ENCODE results near the gene RFX4.
"Not testable (repeated sequence)": the region's sequence is repeated elsewhere in the genome, so short reads cannot be mapped to it uniquely, and the experiment has no call there.

RFX4 gene

DNA sequence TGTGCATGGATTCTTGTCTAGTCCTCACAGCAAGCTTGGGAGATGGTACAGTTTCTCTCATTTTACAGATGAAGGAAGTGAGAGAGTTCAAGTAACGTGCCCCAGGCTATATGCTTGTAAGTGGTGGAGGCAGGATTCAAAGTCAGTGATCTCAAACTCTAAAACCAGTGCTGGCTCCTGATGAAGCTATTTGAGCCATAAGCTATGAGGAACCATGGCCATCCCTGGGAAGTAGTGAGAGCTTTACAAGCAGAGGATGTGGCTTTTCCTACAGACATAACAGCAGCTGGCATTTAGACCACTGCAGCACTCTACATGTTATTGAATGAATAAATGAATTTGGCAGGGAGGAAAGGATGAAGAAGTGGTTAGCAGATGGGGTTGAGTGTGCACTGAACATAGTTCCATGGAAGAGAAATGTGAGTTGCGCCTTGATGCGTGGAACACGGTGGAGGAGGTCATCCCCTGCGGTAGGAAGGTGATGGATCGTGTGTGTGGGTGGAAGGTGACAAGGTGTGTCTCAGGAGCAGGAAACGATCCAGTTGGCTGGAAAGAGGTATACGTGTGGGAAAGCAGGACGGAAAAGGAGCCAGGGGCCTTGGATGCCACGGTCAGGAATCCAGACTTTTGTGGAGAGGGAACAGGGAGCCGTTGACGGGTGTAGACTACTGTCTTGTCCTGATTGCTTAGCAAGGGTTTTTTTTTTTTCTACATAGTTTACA is 65.2 kb downstream of the RFX4 start:
- no peak for DNase-seq

- DNase-seq, result no peak
Measured at GRCh38 chr12:106648736-106649135, 65.9 kb downstream of the RFX4 start.

- no peak for DNase-seq
Measured at GRCh38 chr12:106651552-106651951, 68.7 kb downstream of the RFX4 start.

- no peak for DNase-seq
Measured at GRCh38 chr12:106652510-106653015, 69.8 kb downstream of the RFX4 start.

- DNase-seq, result no peak
Measured at GRCh38 chr12:106655577-106655976, 72.8 kb downstream of the RFX4 start.

DNA sequence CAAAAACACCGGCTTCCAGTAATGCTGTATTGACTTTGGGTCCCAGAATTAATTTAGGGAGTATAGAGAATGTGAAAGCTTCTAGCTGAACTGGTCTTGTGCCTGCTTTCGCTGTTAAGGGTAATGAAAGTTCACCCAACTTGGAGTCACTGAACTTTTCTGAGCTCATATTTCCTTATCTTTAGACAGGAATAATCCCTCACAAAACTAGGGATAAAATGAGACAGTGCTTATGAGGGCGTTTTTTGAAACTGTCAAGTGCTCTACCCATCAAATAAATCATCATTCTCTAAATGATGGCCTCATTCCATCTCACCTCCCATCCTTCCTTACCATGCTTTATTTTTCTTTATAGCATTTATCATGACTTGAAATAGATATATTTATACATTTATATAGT is 74.7 kb downstream of the RFX4 start:
- no peak for DNase-seq

GRCh38 chr12:106663385-106663784 is 80.6 kb downstream of the RFX4 start:
- no peak for DNase-seq

- DNase-seq, result no peak
Measured at GRCh38 chr12:106669216-106669615, 86.4 kb downstream of the RFX4 start.

DNA sequence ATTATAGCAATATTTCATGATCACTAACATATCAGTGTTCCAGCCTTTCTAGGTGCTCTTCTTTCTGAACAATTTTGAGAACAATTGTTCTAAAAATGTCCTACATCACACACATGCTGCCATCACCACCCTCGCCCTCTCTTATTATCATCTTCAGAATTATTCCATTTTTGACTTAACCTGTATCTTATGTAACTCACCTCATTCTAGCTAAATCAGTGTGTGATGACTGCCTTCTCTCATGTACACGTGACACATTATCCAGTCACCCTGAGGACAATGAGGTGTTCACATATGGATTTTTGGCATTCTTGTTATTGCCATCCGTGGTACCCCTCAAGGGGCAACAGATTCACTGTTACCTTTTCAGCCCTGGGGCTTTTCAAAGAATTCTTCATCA is 87.3 kb downstream of the RFX4 start:
- no peak for DNase-seq

DNA sequence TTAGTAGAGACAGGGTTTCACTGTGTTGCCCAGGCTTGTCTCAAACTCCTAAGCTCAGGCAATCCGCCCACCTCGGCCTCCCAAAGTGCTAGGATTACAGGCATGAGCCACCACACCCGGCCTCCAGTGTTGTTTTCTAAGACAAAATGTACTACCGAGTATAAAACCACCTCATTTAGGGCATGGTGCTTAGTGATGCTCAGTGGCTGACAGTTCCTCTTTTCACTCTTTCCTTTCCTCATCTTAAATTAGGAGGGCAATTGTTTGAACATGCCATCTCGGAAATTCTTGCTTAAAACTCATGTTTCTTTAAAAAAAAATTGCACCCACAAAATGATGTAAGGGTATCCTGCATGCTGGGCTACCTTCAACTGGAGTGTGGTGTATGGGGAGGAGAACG is 89.0 kb downstream of the RFX4 start:
- no peak for DNase-seq

GRCh38 chr12:106672314-106673025 is 89.7 kb downstream of the RFX4 start:
- no peak for DNase-seq

DNA sequence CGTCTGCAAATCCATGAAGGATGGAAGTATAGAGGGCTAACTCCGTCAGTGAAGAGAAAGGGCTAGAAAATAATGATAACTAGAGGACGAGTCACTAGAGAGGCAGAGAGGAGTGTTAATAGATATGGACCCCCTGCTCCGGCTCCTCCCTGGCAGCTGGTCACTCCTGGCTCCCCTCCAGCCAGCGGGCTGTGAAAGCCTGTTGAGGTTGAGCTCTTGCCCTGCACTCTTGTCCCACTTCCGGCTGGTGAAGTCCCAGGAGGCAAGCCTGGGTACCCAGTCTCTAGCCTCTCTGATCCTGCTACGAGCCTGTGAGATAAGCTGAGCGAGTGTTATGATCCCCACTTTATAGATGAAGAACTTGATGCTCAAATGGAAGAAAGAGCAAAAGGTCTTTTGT is 90.3 kb downstream of the RFX4 start:
- no peak for DNase-seq

DNA sequence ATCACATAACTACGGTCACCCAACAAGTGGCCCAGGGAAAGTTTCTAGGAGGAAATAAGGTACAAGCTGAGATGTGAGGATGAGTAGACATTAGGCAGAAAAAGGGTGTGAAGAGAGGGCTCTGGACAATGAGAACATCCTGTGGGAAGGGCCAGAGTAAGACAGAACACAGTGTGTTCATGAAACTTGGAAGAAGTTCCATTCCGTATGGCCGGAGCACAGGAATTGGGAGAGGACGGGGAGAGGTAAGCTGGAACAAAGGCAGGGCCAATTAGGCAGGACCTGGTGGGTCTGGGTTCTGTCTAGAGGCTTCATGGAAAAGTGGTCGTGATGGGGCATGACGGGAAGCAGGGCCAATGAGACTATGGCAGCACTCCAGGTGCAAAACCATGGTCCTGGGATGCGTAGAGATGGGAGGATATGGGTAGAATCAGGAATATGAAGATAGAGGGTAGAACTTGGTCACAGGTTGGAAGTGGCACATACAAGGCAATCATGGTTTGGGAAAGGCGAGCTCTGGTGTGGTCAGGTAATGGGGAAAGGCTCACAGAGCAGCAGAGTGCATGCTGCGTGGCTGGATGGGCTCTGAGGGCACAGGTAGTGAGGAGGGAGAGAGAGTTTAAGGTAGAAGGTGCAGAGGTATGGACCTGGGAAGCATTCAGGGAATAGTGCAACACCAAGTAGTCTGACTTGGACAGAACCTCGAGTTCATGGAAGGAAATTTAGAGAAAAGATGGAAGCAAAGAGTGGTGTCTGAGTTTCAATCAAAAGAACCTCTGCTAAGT is 93.0 kb downstream of the RFX4 start:
- no peak for DNase-seq

DNA sequence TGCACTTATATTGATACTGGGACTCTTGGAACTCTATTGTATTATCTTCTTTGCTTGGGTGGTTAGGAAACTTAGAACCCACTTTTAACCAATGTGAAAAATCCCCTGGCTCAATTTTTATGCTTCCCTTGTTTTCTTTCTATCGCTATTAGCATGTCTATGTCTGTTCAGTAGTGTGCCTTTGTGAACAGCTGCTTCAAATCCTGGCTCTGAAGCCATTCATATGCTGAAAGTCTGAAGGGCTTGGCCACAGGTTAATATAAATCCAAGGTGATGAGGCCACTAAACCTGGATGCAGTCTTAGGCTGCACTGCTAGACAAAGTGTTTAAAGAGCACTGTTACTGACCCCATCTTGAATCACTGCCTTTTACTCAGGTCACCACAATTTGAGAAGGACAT is 96.8 kb downstream of the RFX4 start:
- DNase-seq, result no peak

DNA sequence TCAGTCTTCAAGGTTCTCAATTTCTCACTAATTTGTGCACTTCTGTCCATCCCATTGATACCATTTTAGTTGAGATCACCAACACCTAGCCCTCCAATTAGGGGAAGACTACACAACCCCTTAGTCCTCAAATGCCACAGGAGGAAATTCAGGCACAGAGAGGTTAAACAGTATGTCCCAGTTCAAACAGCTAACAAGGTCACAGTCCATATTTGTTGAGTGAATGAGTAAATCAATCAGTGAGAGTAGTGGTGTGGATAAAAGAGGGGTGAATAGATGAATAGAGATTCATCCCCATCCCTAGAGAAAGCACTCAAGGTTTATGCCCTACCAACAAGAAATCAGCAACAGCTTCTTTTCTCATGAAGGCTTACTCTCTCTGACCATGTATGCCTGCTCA is 97.5 kb downstream of the RFX4 start:
- no peak for DNase-seq

- no peak for DNase-seq
Measured at GRCh38 chr12:106681210-106681609, 98.4 kb downstream of the RFX4 start.

DNA sequence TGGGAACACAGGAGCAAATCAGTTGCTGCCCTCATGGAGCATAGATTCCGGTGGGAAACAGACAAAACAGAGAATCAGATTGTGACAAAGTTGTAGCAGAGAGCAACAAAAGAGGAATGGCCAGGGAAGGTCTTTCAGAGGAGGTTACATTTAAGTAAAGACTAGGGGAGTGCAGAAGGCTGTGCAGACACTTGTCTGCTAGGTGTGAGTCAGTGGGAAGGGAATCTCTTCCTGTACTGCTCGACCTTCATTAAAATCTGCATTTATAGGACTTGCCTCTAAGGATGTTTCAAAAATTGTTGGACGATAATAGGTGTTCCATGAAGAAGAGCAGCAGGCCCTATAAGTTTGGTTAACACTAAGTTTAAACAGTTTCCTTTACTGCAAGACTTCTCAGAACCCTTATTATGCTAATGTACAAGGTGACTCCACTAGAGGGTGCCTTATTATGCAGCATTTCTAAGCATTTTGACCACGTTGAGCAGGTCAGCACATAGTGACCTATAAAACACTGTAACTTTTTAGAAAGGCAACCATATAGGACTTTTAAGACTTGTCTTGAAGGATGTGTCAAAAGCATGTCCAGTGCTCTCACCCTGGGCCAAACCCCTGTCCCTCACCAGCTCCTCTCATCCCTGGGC is 99.9 kb downstream of the RFX4 start:
- DNase-seq, result peak; percentile 24

DNA sequence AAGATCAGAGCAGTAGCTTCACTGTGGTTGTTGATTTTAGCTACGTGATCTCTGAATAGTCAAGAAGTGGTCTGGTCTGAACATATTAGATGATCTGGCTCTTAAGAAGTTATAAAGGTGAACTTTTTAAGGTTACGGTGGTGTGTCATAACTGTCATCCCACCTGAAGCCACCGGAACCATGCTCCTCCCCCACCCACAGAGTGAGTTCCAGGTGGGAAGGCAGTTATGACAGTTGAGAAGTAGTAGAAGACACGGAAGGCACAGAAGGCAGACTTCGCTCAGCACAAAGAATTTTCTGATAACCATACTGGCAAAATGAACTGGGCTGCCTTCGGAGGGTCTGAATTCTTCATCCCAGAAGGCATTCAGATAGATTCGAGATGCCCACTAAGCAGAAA is 101.7 kb downstream of the RFX4 start:
- DNase-seq, result no peak

DNA sequence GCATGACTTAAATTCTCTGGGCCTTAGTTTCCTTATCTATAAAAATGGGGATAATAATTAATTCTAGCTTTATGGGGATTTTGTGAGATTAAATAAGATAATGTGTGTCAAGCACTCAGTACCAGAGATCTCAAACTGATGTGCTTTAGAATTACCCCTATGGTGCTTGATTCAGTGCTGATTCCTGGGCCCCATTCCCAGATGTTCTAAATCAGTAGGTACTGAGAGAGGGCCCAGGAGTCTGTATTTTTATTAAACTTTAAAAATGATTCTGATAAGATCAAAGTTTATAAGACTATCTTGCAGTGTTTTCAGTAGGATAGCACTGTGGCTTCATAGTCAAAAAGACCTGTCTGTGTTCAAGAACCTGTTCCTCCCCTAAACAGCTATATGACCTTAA is 102.6 kb downstream of the RFX4 start:
- DNase-seq, result no peak

DNA sequence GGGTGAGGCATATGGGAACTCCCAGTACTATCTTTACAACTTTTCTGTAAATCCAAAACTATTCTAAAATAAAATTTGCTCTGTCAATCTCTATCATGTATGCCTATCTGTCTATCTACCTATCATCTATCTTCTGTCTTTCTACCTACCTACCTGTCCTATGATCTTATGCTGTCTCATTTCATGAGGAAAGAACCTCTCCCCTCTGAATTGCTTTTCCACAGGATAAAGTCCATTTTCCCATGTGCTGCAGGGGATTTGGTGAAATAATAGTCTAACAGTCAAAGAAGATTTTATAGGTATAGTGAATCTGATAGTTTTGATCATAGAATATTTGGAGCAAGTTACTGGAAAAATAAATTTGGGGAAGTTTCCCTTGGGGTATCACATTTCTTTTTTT is 104.9 kb downstream of the RFX4 start:
- DNase-seq, result no peak

- DNase-seq, result no peak
Measured at GRCh38 chr12:106690569-106691305, 107.9 kb downstream of the RFX4 start.

- DNase-seq, result not testable (repeated sequence)
Measured at GRCh38 chr12:106692033-106692432, 109.2 kb downstream of the RFX4 start.
